HG03354 (cell line): Measurements from ENCODE around the gene DAB2IP.

ENCODE experiments used
- ATAC-seq: cut with Tn5 transposase; IDR thresholded peaks from one replicate; pipeline ENCODE4 v1.9.1; 2021; ENCODE audit warnings: mild to moderate bottlenecking; ENCODE audit not compliant: unreplicated experiment, poor library complexity, severe bottlenecking

The DAB2IP gene

GRCh38 chr9:121679901-121680635 lies 28.6 kb downstream of the DAB2IP start:
- ATAC-seq = no peak

GRCh38 chr9:121681404-121681803 lies 30.0 kb downstream of the DAB2IP start:
- no peak for ATAC-seq

DNA sequence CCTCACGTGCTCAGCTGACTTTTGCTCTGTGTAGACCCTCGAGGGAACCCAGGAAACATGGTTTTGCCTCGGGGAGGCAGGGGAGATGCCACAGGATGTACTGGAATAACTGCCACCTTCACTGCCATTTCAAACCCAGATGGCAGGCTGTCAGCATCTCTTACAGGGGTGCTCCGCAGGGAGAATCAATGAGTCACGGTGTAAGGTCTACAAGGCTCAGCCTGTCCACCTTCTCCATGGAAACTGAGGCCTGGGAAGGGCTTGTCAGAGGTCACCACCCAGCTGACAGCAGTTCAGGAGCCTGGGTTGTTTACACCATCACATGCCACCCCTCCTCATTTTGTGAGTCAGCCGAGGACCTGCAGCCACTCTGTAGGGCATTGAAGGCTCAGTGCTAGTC lies 30.8 kb downstream of the DAB2IP start:
- no peak for ATAC-seq

DNA sequence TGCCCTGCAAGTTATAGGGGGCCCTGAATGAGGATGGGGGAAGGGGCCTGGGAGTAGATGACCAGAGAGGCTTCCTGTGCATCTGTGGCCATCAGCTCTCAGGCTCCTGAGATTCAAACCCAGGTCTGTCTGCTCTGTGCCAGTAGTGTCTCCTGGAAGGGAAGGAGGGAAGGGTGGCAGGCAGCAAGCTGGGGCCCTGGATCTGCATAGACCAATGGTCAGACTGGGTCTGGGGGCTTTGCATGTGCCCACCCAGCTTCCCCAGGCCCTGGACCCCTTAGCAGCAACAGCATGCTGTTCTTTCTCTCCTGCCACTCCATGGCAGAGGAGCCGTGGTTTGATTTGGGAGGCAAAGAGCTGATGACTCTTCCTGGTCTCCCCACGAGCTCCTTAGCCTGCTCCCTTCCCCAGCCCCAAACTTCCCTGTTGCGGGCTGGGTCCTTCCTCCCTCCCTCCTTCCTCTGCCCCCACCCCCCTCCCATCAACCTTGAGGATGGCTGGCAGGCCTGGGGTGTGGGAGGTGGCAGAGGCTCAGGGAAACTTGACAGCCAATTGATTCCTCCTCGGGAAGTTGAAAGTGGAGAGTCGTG lies 31.6 kb downstream of the DAB2IP start:
- ATAC-seq = no peak

DNA sequence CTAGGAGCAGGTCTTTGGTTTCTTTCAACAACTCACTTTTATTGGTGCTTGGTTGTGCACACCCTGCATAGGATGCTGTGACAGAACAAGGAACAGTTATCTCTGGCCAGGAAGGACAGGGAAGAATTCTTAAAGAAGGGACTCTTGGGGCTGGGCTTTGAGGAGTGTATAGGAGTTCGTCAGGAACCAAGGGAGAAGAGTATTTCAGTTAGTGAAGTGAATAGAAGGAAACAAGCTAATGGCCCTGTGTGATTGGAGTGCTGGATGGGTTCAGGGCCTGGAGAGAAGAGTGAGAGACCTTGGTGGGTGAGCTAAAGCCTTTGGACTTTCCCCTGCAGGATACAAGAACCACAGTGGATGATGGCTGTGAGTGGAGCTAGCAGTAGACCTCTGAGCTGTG lies 32.2 kb downstream of the DAB2IP start:
- no peak for ATAC-seq

- ATAC-seq = no peak
These were observed 33.1 kb downstream of the DAB2IP start for GRCh38 chr9:121684381-121685145.

DNA sequence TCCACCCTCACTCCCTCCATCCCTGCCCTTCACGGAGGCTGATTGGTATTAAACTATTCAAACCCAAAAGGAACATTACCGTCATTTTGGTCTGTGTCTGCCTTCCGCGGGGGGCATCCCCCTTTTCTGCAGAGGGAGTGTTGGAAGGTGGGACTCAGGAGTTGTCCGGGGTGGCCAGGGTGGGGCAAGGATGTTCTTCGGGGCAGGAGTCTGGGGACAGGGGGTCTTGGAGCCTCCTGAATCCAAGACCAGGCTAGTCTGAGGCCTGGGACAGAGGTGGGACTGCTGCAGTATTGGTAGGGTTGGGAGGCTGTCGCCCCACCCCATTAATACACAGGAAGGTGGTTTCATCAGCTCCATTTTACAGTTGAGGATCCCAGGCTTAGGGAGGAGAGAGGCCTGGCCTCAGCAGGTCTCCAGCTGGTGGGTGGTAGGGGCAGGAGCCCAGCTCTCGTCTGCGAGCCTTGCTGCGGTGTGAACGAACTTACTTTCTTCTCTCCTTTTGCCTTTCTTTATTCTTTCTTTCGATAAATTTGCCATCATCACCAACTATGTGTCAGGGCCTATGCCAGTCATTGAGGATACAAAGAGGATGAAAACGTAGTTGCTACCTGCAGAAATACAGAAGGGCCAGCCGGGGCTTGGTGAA lies 33.8 kb downstream of the DAB2IP start:
- ATAC-seq = no peak

- no peak for ATAC-seq
These were observed 34.5 kb downstream of the DAB2IP start for GRCh38 chr9:121685795-121686377.

DNA sequence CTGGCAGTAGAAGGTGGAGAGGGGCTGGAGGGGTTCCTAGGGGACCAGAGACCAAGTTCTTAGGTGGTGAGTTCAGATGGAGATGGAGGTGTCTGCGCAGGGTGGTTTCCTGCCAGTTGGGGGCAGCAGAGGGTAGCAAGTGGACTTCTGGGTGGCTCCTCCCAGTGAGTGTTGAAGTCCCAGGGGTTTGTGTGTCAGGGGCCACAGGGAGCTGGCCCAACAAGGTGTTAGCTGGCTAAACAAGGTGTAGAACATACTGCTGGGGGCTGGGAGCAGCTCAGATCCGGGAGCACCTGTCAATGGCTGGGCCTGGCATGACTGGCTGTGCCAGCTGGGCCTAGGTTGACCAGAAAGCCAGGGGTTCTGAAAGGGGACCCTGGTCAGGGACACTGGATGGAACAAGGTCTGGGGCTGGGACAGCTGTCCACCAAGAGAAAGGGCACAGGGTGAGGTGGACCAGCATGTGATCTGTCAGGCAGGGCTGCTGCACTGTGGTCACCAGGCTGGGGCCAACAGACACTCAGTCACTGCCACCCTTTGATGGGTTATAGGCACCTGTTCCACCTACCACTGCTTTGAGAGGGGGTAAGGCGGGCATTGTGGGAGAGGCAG lies 35.6 kb downstream of the DAB2IP start:
- peak; percentile 70 for ATAC-seq

DNA sequence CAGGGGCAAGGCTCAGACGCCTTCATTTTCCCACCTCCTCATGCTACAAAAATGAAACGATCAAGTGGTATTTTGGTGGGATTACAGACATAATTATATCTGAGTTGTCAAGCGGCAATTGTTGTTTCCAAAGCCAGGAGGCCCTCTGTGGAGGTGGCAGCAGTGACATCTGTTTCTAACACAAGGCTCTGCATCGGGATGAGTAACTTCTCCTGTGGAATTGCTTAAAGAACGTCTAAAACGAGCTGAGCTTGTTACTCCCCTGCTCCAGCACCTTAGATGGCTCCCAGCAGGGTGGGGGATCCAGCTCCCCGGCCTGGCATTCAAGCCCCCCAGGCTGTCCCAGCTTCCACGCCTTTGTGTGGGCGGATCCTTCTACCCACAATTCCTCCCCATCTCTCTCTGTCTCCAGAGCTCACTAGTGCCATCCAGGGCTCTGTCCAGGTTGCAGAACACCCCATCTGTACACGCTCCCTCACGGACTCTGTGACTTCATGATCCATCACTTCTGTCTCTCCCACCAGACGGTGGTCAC lies 36.8 kb downstream of the DAB2IP start:
- no peak for ATAC-seq

DNA sequence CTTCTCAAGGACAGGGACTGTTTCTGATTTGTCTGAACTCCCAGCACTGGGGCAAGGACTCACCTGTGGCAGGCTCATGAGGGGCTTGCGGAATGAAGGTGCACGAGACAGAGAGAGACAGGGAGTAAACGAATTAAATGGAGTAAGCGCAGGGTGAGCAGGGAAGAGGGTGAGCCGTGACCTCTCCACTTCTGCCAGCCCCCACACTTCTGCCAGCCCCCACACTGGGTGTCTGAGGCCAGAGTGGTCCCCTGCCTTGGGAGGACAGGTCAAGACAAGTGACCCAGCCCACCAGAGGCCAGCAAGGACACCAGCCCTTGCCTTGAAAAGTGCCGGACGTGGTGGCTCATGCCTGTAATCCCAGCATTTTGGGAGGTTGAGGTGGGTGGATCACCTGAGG lies 37.2 kb downstream of the DAB2IP start:
- ATAC-seq = no peak

- no peak for ATAC-seq
These were observed 38.2 kb downstream of the DAB2IP start for GRCh38 chr9:121689461-121690157.

DNA sequence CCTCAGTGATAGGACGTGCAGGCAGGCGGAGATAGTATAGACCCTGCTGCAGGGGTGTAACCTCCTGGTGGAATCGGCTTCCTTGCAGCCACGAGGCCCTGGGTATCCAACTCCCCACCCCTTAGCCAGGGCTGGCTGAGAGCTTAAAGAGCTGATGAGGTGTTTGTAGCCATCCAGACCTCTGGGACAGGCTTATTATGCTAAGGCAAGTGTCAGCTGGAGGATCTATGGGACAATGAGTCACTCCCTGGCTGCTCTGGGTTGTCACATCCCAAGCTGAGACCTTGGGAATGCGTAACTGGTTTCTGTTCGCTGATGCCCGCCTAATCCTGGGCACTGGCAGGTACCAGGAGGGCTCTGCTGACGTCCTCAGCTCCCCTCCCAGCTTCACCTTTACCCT lies 38.9 kb downstream of the DAB2IP start:
- ATAC-seq = no peak

- ATAC-seq = no peak
These were observed 39.3 kb downstream of the DAB2IP start for GRCh38 chr9:121690766-121691165.

- ATAC-seq = no peak
These were observed 40.5 kb downstream of the DAB2IP start for GRCh38 chr9:121691890-121692289.

- no peak for ATAC-seq
These were observed 41.4 kb downstream of the DAB2IP start for GRCh38 chr9:121692606-121693387.

GRCh38 chr9:121693388-121693670 lies 41.9 kb downstream of the DAB2IP start:
- ATAC-seq = no peak

DNA sequence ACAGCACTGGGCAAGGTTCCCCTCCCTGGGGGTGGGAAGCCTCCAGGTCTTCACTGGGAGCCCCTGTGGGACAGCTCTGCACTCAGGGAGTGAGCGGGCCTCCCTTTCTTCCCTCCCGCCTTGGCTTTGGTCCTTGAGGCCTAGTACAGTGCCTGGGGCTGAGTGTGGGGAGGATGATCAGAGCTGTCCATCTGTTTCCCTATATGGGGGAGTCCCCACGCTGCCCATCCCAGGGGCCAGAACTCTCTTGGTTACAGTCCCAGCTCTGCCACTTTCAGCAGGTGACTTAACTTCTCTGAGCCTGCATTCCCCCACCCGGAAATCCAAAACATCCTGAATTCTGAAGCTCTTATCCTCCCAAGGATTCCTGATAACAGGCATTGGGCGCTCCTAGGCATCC lies 42.6 kb downstream of the DAB2IP start:
- ATAC-seq = no peak
